ENCODE results near the gene SBK2. TPM values are rescaled to one million over a fixed set of nuclear protein-coding genes. Genes with fewer than 3 reads are reported as not detected.

The SBK2 gene
- total RNA-seq, 2 experiments from 2014 or later, result not detected

DNA sequence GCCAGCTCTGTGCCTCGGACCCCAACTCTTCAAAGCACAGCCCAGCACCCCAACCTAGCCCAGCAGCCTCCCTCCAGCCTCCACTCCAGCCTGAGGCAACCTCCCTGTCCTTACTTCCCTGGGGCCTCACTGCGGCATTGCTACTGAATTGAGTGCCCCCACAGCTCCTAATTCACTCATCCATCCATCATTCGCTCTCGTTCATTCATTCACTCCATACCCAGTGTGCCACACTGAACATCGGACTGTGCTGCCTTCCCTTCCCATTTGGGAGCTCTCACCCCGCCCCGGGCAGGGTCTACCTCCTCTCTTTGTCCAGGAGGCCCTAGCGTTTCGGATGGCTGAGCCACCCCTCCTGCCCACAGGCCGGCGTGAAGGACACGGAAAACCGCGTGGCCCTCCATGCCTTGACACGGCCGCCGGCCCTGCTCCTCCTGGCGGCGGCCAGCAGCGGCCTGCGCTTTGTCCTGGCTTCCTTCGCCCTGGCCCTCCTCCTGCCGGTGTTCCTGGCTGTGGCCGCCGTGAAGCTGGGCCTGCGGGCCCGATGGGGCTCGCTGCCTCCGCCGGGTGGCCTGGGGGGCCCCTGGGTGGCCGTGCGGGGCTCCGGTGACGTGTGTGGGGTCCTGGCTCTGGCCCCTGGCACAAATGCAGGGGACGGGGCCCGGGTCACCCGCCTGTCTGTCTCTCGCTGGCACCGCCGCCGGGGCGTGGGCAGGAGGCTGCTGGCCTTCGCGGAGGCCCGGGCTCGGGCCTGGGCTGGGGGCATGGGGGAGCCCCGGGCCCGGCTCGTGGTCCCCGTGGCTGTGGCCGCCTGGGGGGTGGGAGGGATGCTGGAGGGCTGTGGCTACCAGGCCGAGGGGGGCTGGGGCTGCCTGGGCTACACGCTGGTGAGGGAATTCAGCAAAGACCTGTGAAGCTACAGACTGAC, 50.6 kb downstream of the SBK2 start:
- peaks cover 17% of the 10 kb centered on the region for H3K4me1 Mint-ChIP-seq (ENCODE audit: low read depth)
- H3K36me3 Mint-ChIP-seq (ENCODE audit: low read depth), result peaks cover 2% of the 10 kb centered on the region
- peaks cover 3% of the 10 kb centered on the region for H3K27me3 Mint-ChIP-seq (ENCODE audit: low read depth)
- DNase-seq, result no peak
- intact Hi-C loops (cut with micrococcal nuclease), result no loop called here
- CTCF ChIA-PET, result interaction anchor here (0.5 to 3.7 kb wide), 2 partner anchors 13 to 18 kb away, joined by 3 to 16 read pairs; no protein-coding TSS in a partner anchor
- peak overlapping the region; percentile 76 for H3K4me3 Mint-ChIP-seq
- H3K9me3 Mint-ChIP-seq, result no peaks in the 10 kb centered on the region
- H3K27ac Mint-ChIP-seq, result peak overlapping the region; percentile 36

DNA sequence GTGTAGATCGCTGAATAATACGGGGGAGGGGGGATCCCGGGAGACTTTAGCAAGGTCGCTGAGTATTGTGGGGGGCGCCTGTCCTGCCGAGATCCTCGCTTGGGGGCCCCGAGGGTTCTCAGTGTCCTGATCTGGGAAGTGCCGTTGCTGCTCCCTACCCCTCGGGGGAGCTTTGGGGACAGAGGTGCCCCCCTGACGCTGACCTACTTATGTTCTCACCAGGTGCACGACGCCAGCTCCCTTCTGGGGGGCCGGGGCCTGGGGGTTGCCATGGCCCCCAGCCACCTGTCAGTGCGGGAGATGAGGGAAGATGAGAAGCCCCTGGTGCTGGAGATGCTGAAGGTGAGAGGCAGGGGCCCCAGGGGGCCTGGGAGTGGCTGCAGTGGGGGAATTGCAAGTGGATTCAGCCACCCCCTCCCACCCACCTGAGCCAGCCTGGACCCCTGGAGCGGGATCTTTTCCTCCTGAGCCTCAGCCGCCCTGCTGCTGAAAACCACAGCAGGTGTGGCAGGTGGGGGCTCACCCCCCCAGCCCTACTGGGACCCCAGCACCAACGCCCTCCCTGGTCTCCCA, 51.4 kb downstream of the SBK2 start:
- Mint-ChIP-seq H3K27me3 (ENCODE audit: low read depth) (peaks cover 3% of the 10 kb centered on the region), H3K27ac (no peak overlapping the region), H3K4me3 (peak overlapping the region; percentile 76), H3K9me3 (no peaks in the 10 kb centered on the region), H3K4me1 (ENCODE audit: low read depth) (peaks cover 17% of the 10 kb centered on the region), H3K36me3 (ENCODE audit: low read depth) (peaks cover 2% of the 10 kb centered on the region)
- intact Hi-C loops (cut with micrococcal nuclease), result no loop called here
- no peak for DNase-seq
- CTCF ChIA-PET, result interaction anchor here (0.5 to 1.8 kb wide), 5 partner anchors 12 to 120 kb away, joined by 3 to 5 read pairs (median 3); partner anchors contain the start of gene ZNF865

DNA sequence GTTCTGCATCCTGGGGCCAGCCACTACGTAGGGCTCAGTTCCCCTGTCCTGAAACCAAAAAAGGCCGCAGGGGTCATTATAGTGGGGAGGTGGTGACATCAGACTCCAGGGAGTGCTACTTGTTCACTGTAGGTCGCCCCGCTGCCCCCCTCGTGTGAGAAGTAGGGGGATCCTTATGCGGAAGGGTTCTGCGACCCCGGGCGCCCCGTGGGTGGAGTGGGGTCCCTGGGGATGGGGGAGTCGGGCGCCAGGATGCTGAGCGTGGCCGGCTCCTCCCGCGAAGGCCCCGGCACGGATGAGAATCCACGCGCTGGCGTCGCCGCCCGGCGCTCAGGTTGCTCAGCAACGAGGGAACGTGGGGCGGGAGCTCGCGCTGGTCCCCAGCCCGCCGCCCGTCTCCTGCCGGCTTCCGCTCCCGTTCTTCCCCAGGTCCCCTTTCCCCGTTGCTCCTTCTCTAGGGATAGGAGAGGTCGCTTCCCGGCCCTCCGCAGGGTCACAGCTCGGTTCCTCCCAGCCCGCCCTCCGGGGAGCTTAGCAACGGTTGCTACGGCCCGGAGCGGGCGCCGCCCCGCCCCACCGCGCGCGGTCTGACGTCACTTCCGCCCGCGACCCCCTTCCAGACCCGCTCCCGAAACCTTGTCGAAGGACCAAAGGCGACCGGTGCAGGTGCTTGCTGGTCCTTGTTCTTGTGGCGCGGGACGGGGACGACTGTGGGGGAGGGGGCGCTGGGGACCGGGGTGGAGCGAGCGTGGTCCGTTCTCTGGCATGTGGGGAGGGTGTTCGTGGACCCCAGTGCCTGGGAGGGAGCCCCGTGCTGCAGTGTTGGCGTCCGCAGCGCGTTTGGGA, 52.1 kb downstream of the SBK2 start, which contains the start of gene NAT14:
Gene NAT14 (plus strand): TSS at position 596 of the 846 bp plus-strand sequence. CDS start 521 bp downstream, outside the sequence.
- H3K36me3 Mint-ChIP-seq (ENCODE audit: low read depth), result peaks cover 4% of the 10 kb centered on the region
- peak; percentile 55 for DNase-seq
- peak within 1 kb of the TSS; percentile 36 for H3K27ac Mint-ChIP-seq
- intact Hi-C loops (cut with micrococcal nuclease), result no loop called here
- peak within 1 kb of the TSS; percentile 76 for H3K4me3 Mint-ChIP-seq
- peaks cover 3% of the 10 kb centered on the region for H3K27me3 Mint-ChIP-seq (ENCODE audit: low read depth)
- H3K4me1 Mint-ChIP-seq (ENCODE audit: low read depth), result peaks cover 19% of the 10 kb centered on the region
- CTCF ChIA-PET, result interaction anchor here (0.8 to 1.8 kb wide), 4 partner anchors 13 to 121 kb away, joined by 3 to 5 read pairs (median 3); partner anchors contain the start of gene ZNF865
- H3K9me3 Mint-ChIP-seq, result no peaks in the 10 kb centered on the region

DNA sequence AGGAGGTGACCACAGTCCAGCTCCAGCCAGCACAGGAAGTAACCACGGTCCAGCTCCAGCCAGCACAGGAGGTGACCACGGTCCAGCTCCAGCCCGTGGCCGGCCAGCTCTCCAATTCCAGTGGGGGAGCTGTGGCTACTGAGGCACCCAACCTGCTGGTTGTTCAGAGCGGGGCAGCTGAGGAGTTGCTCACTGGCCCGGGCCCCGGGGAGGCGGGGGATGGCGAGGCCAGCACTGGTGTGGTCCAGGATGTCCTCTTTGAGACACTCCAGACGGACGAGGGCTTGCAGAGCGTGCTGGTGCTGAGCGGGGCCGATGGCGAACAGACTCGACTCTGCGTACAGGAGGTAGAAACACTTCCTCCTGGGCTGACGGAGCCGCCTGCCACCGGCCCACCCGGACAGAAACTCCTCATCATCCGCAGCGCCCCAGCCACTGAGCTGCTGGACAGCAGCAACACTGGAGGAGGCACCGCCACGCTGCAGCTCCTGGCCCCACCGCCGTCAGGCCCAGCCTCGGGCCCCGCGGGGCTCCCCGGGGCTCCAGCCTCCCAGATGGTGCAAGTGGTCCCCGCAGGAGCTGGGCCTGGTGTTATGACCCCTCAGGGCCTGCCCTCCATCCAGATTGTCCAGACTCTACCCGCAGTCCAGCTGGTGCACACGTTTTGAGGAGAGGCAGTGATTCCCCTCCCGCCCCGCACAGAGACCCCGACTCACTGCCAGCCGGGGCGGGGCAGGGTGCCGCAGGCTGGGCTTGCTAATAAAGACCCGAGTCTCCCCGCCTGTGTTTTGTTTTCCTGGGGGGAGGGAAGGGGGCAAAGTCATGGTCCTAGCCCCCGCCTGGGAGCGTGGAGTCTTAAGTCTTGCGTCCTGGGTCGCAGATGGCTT, 53.0 kb downstream of the SBK2 start:
- H3K4me1 Mint-ChIP-seq (ENCODE audit: low read depth), result peaks cover 25% of the 10 kb centered on the region
- intact Hi-C loops (cut with micrococcal nuclease), result no loop called here
- no peaks in the 10 kb centered on the region for H3K9me3 Mint-ChIP-seq
- DNase-seq, result no peak
- CTCF ChIA-PET, result interaction anchor here (0.9 to 1.8 kb wide), 2 partner anchors 16 to 122 kb away, joined by 5 to 6 read pairs; partner anchors contain the start of gene ZNF865
- peaks cover 3% of the 10 kb centered on the region for H3K27me3 Mint-ChIP-seq (ENCODE audit: low read depth)
- peak overlapping the region; percentile 63 for H3K4me3 Mint-ChIP-seq
- H3K27ac Mint-ChIP-seq, result no peak overlapping the region
- H3K36me3 Mint-ChIP-seq (ENCODE audit: low read depth), result peaks cover 5% of the 10 kb centered on the region

- CTCF ChIA-PET, result interaction anchor here (0.9 to 1.8 kb wide), 2 partner anchors 15 to 123 kb away, joined by 5 to 6 read pairs; partner anchors contain the start of gene ZNF865
- H3K27ac Mint-ChIP-seq, result no peak overlapping the region
- peaks cover 3% of the 10 kb centered on the region for H3K27me3 Mint-ChIP-seq (ENCODE audit: low read depth)
- peaks cover 33% of the 10 kb centered on the region for H3K4me1 Mint-ChIP-seq (ENCODE audit: low read depth)
- DNase-seq, result no peak
- H3K9me3 Mint-ChIP-seq, result no peaks in the 10 kb centered on the region
- intact Hi-C loops (cut with micrococcal nuclease), result no loop called here
- H3K36me3 Mint-ChIP-seq (ENCODE audit: low read depth), result peaks cover 5% of the 10 kb centered on the region
- H3K4me3 Mint-ChIP-seq, result no peak overlapping the region
These were observed 53.8 kb downstream of the SBK2 start for GRCh38 chr19:55482967-55483705.

GRCh38 chr19:55482156-55482961, 54.6 kb downstream of the SBK2 start:
- Mint-ChIP-seq H3K27me3 (ENCODE audit: low read depth) (peaks cover 3% of the 10 kb centered on the region), H3K9me3 (no peaks in the 10 kb centered on the region), H3K4me1 (ENCODE audit: low read depth) (peaks cover 35% of the 10 kb centered on the region), H3K27ac (no peak overlapping the region), H3K36me3 (ENCODE audit: low read depth) (peaks cover 5% of the 10 kb centered on the region), H3K4me3 (no peak overlapping the region)
- no peak for DNase-seq
- intact Hi-C loops (cut with micrococcal nuclease), result no loop called here
- CTCF ChIA-PET, result no interaction called here

DNA sequence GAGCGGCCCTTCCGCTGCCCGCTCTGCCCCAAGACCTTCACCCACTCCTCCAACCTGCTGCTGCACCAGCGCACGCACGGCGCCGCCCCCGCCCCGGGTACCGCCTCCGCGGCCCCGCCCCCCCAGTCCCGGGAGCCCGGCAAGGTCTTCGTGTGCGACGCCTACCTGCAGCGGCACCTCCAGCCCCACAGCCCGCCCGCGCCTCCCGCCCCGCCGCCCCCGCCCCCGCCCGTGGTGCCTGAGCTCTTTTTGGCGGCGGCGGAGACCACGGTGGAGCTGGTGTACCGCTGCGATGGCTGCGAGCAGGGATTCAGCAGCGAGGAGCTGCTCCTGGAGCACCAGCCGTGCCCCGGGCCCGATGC, 55.2 kb downstream of the SBK2 start:
- CTCF ChIA-PET, result no interaction called here
- H3K9me3 Mint-ChIP-seq, result no peaks in the 10 kb centered on the region
- H3K27ac Mint-ChIP-seq, result no peak overlapping the region
- H3K36me3 Mint-ChIP-seq (ENCODE audit: low read depth), result peaks cover 5% of the 10 kb centered on the region
- intact Hi-C loops (cut with micrococcal nuclease), result no loop called here
- peaks cover 3% of the 10 kb centered on the region for H3K27me3 Mint-ChIP-seq (ENCODE audit: low read depth)
- H3K4me3 Mint-ChIP-seq, result no peak overlapping the region
- peaks cover 32% of the 10 kb centered on the region for H3K4me1 Mint-ChIP-seq (ENCODE audit: low read depth)
- DNase-seq, result no peak

GRCh38 chr19:55481148-55481793, 55.7 kb downstream of the SBK2 start:
- peaks cover 5% of the 10 kb centered on the region for H3K36me3 Mint-ChIP-seq (ENCODE audit: low read depth)
- intact Hi-C loops (cut with micrococcal nuclease), result no loop called here
- H3K4me1 Mint-ChIP-seq (ENCODE audit: low read depth), result peaks cover 32% of the 10 kb centered on the region
- CTCF ChIA-PET, result no interaction called here
- peaks cover 3% of the 10 kb centered on the region for H3K27me3 Mint-ChIP-seq (ENCODE audit: low read depth)
- no peaks in the 10 kb centered on the region for H3K9me3 Mint-ChIP-seq
- DNase-seq, result no peak
- no peak overlapping the region for H3K27ac Mint-ChIP-seq
- H3K4me3 Mint-ChIP-seq, result no peak overlapping the region

DNA sequence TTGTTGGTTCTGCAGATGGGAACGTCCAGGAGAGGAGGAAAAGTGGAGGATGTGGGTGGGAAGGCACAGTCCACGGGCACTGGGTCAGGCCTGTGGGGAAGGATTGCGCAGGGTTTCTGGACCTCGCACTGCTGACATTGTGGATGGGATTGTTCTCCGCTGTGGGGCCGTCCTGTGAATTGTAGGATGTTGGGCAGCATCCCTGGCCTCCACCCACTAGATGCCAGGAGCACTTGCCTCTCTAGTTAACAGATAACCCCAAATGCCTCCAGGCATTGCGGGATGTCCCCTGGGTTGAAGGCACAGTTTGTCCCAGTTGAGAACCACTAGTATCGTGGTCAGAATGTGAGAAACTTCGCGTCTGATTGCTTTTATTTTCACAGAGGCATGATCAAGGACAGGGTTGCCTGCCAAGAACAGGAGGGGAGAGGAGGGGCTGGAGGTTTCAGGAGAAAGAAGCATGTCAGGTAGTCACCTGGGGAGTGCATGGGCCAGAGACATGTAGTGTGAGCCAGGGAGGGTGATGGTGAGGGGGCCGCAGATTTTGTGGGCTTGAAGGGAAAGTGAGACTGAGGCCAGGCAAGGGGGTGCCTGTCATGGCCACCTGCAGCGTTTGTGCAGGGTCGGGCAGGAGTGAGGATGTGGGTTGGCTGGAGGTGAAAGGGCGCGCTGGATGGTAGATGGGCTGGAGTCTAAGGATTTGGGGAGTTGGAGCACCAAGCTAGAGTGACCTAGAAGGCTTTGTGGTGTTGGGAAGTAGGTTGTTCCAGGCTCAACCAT, 57.3 kb downstream of the SBK2 start:
- no peak overlapping the region for H3K27ac Mint-ChIP-seq
- CTCF ChIA-PET, result interaction anchor here (1.0 kb wide), 1 partner anchor 12 kb away, joined by 4 read pairs; no protein-coding TSS in a partner anchor
- DNase-seq, result no peak
- no peaks in the 10 kb centered on the region for H3K27me3 Mint-ChIP-seq (ENCODE audit: low read depth)
- intact Hi-C loops (cut with micrococcal nuclease), result no loop called here
- peaks cover 30% of the 10 kb centered on the region for H3K4me1 Mint-ChIP-seq (ENCODE audit: low read depth)
- H3K9me3 Mint-ChIP-seq, result no peaks in the 10 kb centered on the region
- H3K4me3 Mint-ChIP-seq, result no peak overlapping the region
- peaks cover 5% of the 10 kb centered on the region for H3K36me3 Mint-ChIP-seq (ENCODE audit: low read depth)

All from activated naive CD4-positive, alpha-beta T cell treated with anti-CD3 and anti-CD28 coated beads for 36 hours (primary cell).